D721Med (cell line): Measurements from ENCODE around the gene DLG4.

Source experiments
- DNase-seq: peaks from one replicate; pipeline ENCODE4 v3.0.0; 2011; ENCODE audit warnings: low spot score; ENCODE audit not compliant: insufficient read length
- FAIRE-seq: peaks from 2 replicates; lab custom pipeline; 2011; peaks lifted over from hg19 to GRCh38; lab: Jason Lieb, UNC
- CTCF ChIP-seq: IDR thresholded peaks from 2 replicates; pipeline ENCODE4 v1.5.1; 2012; ENCODE audit warnings: mild to moderate bottlenecking, control low read depth; ENCODE audit not compliant: insufficient read depth; ENCODE audit errors: missing control alignments

Gene DLG4

GRCh38 chr17:7215652-7216180 is 3.9 kb downstream of the DLG4 start:
- no peak for FAIRE-seq
- no peak for DNase-seq

GRCh38 chr17:7215136-7215638 is 4.4 kb downstream of the DLG4 start:
- no peak for TF ChIP-seq CTCF
- DNase-seq (peak; percentile 82), FAIRE-seq (no peak)

More at GRCh38 chr17:7215652-7216180, 3.9 kb downstream of the DLG4 start:
- no peak for TF ChIP-seq CTCF

- FAIRE-seq = no peak
- peak; percentile 20 for TF ChIP-seq CTCF
Observed at GRCh38 chr17:7214300-7215135, 5.1 kb downstream of the DLG4 start.

GRCh38 chr17:7213895-7214299 is 5.7 kb downstream of the DLG4 start:
- TF ChIP-seq CTCF = peak; percentile 32
- DNase-seq (peak; percentile 77), FAIRE-seq (peak; percentile 38)

More at GRCh38 chr17:7214300-7215135, 5.1 kb downstream of the DLG4 start:
- peak; percentile 94 for DNase-seq

GRCh38 chr17:7211491-7212273 is 8.0 kb downstream of the DLG4 start:
- peak; percentile 6 for FAIRE-seq
- no peak for TF ChIP-seq CTCF
- DNase-seq = no peak

- FAIRE-seq = no peak
Observed at GRCh38 chr17:7208754-7209460, 10.7 kb downstream of the DLG4 start.

More at GRCh38 chr17:7208754-7209460, 10.7 kb downstream of the DLG4 start:
- no peak for DNase-seq
- TF ChIP-seq CTCF = no peak
